Spleen (tissue), 11 donors: ENCODE measurements around the gene PDE4B. TPM values are rescaled to one million over a fixed set of nuclear protein-coding genes. Genes with fewer than 3 reads are reported as not detected.
"Not testable (repeated sequence)": the region's sequence is repeated elsewhere in the genome, so short reads cannot be mapped to it uniquely, and the experiment has no call there.

Source experiments
- DNase-seq: peaks from one replicate; pipeline ENCODE4 v3.0.0-alpha.2; 2020
- H3K27ac ChIP-seq, 8 donors: fragments of 200-600 bp; sonication (generic) in 7 of 8; 1 replicate in 4 of 8; 2 replicates in 4 of 8; pipeline versions ENCODE4 v1.5.0 to v1.8.0; 2016 to 2021; ENCODE audit warnings: inconsistent platforms in 4 of 8, mild to moderate bottlenecking in 4 of 8, moderate library complexity in 1 of 8
- H3K27me3 ChIP-seq, 7 donors: fragments of 200-600 bp; sonication (generic) in 6 of 7; replicated peaks in 1 of 7; 1 replicate in 4 of 7; 2 replicates in 3 of 7; pipeline versions ENCODE4 v1.5.0 to v1.8.0; 2016 to 2021; ENCODE audit warnings: inconsistent platforms in 3 of 7, mild to moderate bottlenecking in 1 of 7
- H3K36me3 ChIP-seq, 6 donors: fragments of 200-600 bp; sonication (generic) in 5 of 6; 1 replicate in 4 of 6; 2 replicates in 2 of 6; pipeline versions ENCODE4 v1.5.0 to v1.8.0; 2016 to 2021; ENCODE audit warnings: inconsistent platforms in 2 of 6
- H3K4me1 ChIP-seq, 6 donors: fragments of 200-600 bp; sonication (generic) in 5 of 6; 1 replicate in 3 of 6; 2 replicates in 3 of 6; pipeline versions ENCODE4 v1.5.0 to v1.8.0; 2016 to 2021; ENCODE audit warnings: inconsistent platforms in 3 of 6
- H3K4me3 ChIP-seq, 8 donors: fragments of 200-600 bp; sonication (generic) in 7 of 8; 1 replicate in 4 of 8; 2 replicates in 4 of 8; pipeline versions ENCODE4 v1.5.0 to v1.8.0; 2016 to 2021; ENCODE audit warnings: inconsistent platforms in 4 of 8, mild to moderate bottlenecking in 4 of 8, moderate library complexity in 2 of 8
- H3K9me3 ChIP-seq, 8 donors: fragments of 200-600 bp; sonication (generic) in 7 of 8; 1 replicate in 4 of 8; 2 replicates in 4 of 8; pipeline versions ENCODE4 v1.5.0 to v1.8.0; 2016 to 2021; ENCODE audit warnings: inconsistent platforms in 4 of 8
- CTCF ChIP-seq, 11 experiments: fragments of 200-600 bp in 7 of 11; fragments of 450-650 bp in 4 of 11; sonication (generic) in 4 of 11; IDR thresholded peaks in 8 of 11; conservative IDR thresholded peaks in 3 of 11; 1 replicate in 7 of 11; 2 replicates in 4 of 11; pipeline versions ENCODE4 v1.4.0 to v1.8.0; 2016 to 2021; ENCODE audit warnings: antibody characterized with exemption in 11 of 11, inconsistent platforms in 4 of 11, mild to moderate bottlenecking in 1 of 11
- POLR2A ChIP-seq, 3 donors: fragments of 450-650 bp; IDR thresholded peaks; one replicate each; pipeline ENCODE4 v1.5.1; 2017; ENCODE audit warnings: antibody characterized with exemption in 3 of 3, mild to moderate bottlenecking in 1 of 3
- POLR2AphosphoS5 ChIP-seq, 3 donors: sonication (generic); formaldehyde crosslinking; IDR thresholded peaks; one replicate each; pipeline ENCODE4 v1.5.1; 2017; ENCODE audit warnings: antibody characterized with exemption in 3 of 3
- WGBS, 5 donors: extraction: QIAGEN DNeasy Blood & Tissue Kit in 3 of 5; methylation state at CpG; one replicate each; pipeline versions ENCODE4 v1.1.5 to v1.1.7; 2013 to 2018; 5-methylcytosine and 5-hydroxymethylcytosine counted together
- intact Hi-C: fragments of 100-400 bp; cut with DNase I; formaldehyde crosslinking; loops from one replicate; pipeline ENCODE4 v1.15.0; 2023; ENCODE audit warnings: low total_unique reads
- polyA plus RNA-seq, 3 donors: library from polyadenylated mRNA; stranded (reverse); fragments of 200-250 nt; gene quantifications; one replicate each; pipeline ENCODE4 v1.2.1, GENCODE V29; 2013
- total RNA-seq, 7 donors: library from RNA; depleted of rRNA in 3 of 7; stranded (reverse); fragments of >200 nt in 3 of 7; fragmentation: NEBNext Ultra II Directional in 4 of 7; extraction: Animal tissue kit (Norgen Biotek cat#: 25700) in 4 of 7; gene quantifications; one replicate each; pipeline versions ENCODE4 v1.1.0 to v1.2.1, GENCODE V29; 2016 to 2021
- donor health status: healthy with polysubstance abuse.
- donor health status: DM: no; HTN: no; CAD: no; lungs with moderate emphysema.
- donor health status: DM: no; HTN: no; CAD: no.
- donor health status: Bipolar disorder and iron deficiency.
- donor health status: healthy.
- donor health status: DM: no; HTN: no; CAD: no.
- donor health status: DM: yes; HTN: yes; CAD: no.

The PDE4B gene
- total and polyA plus RNA-seq, 10 donors = 12.6 to 88.2 (median 51.9) TPM

GRCh38 chr1:66320231-66320630 lies 527.5 kb downstream of the PDE4B start:
- TF ChIP-seq POLR2A (IDR thresholded peaks at IDR 0.05) (no peak), POLR2AphosphoS5 (IDR thresholded peaks at IDR 0.05) (no peak), CTCF (IDR thresholded peaks at IDR 0.05 in 8 of 11, conservative IDR thresholded peaks at IDR 0.05 in 3 of 11) (no peak)
- WGBS, 5 donors = 58 to 69% (median 63%) methylated on average over 1 of the region's 1 CpG

DNA sequence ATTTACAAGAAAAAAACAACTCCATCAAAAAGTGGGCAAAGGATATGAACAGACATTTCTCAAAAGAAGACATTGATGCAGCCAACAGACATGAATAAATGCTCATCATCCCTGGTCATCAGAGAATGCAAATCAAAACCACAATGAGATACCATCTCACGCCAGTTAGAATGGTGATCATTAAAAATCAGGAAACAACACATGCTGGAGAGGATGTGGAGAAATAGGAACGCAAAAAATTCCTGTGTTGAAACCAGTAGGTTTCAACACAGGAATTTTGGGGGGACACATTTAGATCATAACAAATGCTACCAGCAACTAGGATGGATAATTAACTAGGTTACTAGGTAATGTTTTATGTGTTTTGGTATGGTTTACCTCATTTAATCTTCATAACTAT lies 529.8 kb downstream of the PDE4B start:
- intact Hi-C loops = loop anchor here (10.0 kb wide), 1 partner anchor 48 kb away; no protein-coding TSS in a partner anchor

More at GRCh38 chr1:66320231-66320630, 527.5 kb downstream of the PDE4B start:
- intact Hi-C loops = loop anchor here (10.0 kb wide), 1 partner anchor 45 kb away; no protein-coding TSS in a partner anchor
- Histone ChIP-seq H3K27me3 (no peaks in the 10 kb centered on the region), H3K4me1 (peaks cover 0 to 19% (median 4%) of the 10 kb centered on the region in 6 donors), H3K4me3 (no peak overlapping the region), H3K9me3 (no peaks in the 10 kb centered on the region), H3K27ac (no peak overlapping the region), H3K36me3 (no peaks in the 10 kb centered on the region)
- no peak for DNase-seq

DNA sequence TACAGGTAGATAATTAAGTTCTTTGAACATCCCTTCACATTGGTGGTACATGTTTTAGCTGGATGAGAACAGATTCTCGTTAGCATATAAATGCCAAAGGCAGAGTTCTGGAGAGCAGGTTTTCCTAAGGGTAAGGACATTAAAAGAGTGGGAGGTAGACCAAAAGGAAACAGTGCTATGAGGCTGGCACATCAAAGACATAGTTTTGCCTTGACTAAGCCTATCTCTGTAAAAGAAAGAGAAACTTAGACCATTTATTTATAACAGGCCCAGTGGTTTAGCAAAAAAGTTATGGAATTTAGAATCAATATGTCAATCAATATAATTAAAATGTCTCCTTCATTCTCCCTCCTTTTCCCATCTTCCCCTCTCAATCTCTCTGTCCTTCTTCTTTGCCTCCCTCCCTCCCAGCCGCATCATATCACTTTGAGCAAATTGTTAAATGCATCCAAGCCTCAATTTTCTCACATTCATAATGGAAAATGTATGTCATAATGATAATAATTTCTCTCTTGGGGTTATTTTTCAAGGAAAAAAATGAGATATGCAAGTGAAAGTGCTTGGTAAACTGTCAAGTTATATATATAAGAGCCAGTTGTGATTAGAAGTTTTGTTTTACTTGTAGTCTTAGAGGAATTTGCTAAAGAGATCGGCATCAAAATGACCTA lies 531.4 kb downstream of the PDE4B start:
- 71 to 77% (median 75%) methylated on average over 3 of the region's 3 CpGs for WGBS, 5 donors
- no peak for TF ChIP-seq POLR2AphosphoS5 (IDR thresholded peaks at IDR 0.05)
- TF ChIP-seq CTCF (IDR thresholded peaks at IDR 0.05 in 8 of 11, conservative IDR thresholded peaks at IDR 0.05 in 3 of 11) = no peak
- TF ChIP-seq POLR2A (IDR thresholded peaks at IDR 0.05) = no peak
- Histone ChIP-seq H3K27ac (peak overlapping the region in 3 of 8 donors; percentile 3 to 20 (median 6)), H3K9me3 (no peaks in the 10 kb centered on the region), H3K4me1 (peaks cover 3 to 38% (median 22%) of the 10 kb centered on the region in 6 donors), H3K27me3 (no peaks in the 10 kb centered on the region), H3K4me3 (no peak overlapping the region), H3K36me3 (no peaks in the 10 kb centered on the region)
- DNase-seq = no peak
- intact Hi-C loops = loop anchor here (10.0 kb wide), 1 partner anchor 49 kb away; no protein-coding TSS in a partner anchor

More for the DNA sequence above, 529.8 kb downstream of the PDE4B start:
- not testable (repeated sequence) for H3K4me3 ChIP-seq, H3K9me3 ChIP-seq, H3K27me3 ChIP-seq, DNase-seq, H3K36me3 ChIP-seq, H3K27ac ChIP-seq
- peaks cover 0 to 22% (median 7%) of the 10 kb centered on the region in 6 donors for H3K4me1 ChIP-seq
- 42 to 75% (median 62%) methylated on average over 2 of the region's 2 CpGs for WGBS, 5 donors

DNA sequence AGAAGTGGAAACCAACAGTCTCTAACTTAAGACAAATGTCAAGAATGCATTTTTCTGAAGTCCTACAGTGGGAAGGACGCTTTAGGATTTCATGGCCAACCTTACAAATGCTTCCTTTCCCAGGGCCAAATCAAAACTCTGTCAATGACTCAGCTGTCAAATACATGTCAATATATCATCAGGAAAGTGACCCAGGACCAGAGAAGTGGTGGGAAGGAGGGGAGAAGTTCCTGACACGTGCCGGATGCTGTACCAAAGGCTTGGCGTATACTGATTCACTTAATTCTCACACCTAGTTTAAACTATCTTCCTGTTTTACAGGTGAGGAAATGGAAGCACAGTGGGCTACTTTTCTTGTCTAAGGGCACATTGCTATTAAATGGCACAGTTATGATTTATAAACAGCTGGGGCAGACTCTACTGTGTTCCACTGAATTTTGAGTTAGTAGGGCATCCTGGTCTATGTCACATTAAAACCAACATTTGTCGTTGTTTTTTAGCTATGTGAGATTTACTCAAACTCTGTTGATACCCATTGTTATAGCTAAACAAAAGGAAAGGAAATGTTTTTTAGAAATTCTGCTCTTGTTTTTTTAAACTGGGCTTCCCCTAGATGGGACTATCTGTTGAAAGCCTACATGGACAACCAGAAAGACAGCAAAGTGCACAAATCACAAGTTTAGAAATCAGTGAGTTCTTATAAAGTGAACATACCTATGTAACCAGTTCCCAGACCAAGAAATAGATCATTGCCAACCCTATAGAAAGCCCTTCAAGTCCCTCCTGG lies 533.1 kb downstream of the PDE4B start:
- WGBS, 5 donors = 85 to 89% (median 86%) methylated on average over 5 of the region's 5 CpGs
- Histone ChIP-seq H3K9me3 (no peaks in the 10 kb centered on the region), H3K27me3 (no peaks in the 10 kb centered on the region), H3K4me1 (peaks cover 12 to 55% (median 39%) of the 10 kb centered on the region in 6 donors), H3K36me3 (no peaks in the 10 kb centered on the region), H3K27ac (peak overlapping the region in 3 of 8 donors; percentile 7 to 20 (median 11)), H3K4me3 (no peak overlapping the region)
- DNase-seq = no peak
- TF ChIP-seq CTCF (IDR thresholded peaks at IDR 0.05 in 8 of 11, conservative IDR thresholded peaks at IDR 0.05 in 3 of 11) (no peak), POLR2A (IDR thresholded peaks at IDR 0.05) (no peak), POLR2AphosphoS5 (IDR thresholded peaks at IDR 0.05) (no peak)
- intact Hi-C loops = loop anchor here (10.0 kb wide), 1 partner anchor 51 kb away; no protein-coding TSS in a partner anchor
